ENCODE data around the gene POLG.
"Not testable (repeated sequence)": the region's sequence is repeated elsewhere in the genome, so short reads cannot be mapped to it uniquely, and the experiment has no call there.

The POLG gene

GRCh38 chr15:89293012-89293411 lies 41.6 kb downstream of the POLG start:
- intact Hi-C loops (cut with DNase I; ENCODE audit: low total_unique reads) = no loop called here
- Histone ChIP-seq H3K9me3 (no peaks in the 10 kb centered on the region), H3K4me3 (no peak overlapping the region), H3K27me3 (no peaks in the 10 kb centered on the region), H3K27ac (no peak overlapping the region), H3K36me3 (no peaks in the 10 kb centered on the region), H3K4me1 (no peaks in the 10 kb centered on the region)
- DNase-seq = no peak
- no peak for TF ChIP-seq CTCF (IDR thresholded peaks at IDR 0.05)

- no peak for DNase-seq
- H3K27me3 ChIP-seq = no peaks in the 10 kb centered on the region
- intact Hi-C loops (cut with DNase I; ENCODE audit: low total_unique reads) = no loop called here
- TF ChIP-seq CTCF (IDR thresholded peaks at IDR 0.05) = no peak
- no peak overlapping the region for H3K27ac ChIP-seq
- H3K36me3 ChIP-seq = no peaks in the 10 kb centered on the region
- H3K4me3 ChIP-seq = no peak overlapping the region
- no peaks in the 10 kb centered on the region for H3K4me1 ChIP-seq
- H3K9me3 ChIP-seq = no peaks in the 10 kb centered on the region
These were observed 42.6 kb downstream of the POLG start for GRCh38 chr15:89291934-89292438.

GRCh38 chr15:89283201-89283600 lies 51.4 kb downstream of the POLG start:
- no peak for TF ChIP-seq CTCF (IDR thresholded peaks at IDR 0.05)
- Histone ChIP-seq H3K4me1 (no peaks in the 10 kb centered on the region), H3K27ac (no peak overlapping the region), H3K9me3 (no peaks in the 10 kb centered on the region), H3K4me3 (no peak overlapping the region), H3K27me3 (no peaks in the 10 kb centered on the region), H3K36me3 (no peaks in the 10 kb centered on the region)
- no peak for DNase-seq
- intact Hi-C loops (cut with DNase I; ENCODE audit: low total_unique reads) = no loop called here

GRCh38 chr15:89282631-89283030 lies 52.0 kb downstream of the POLG start:
- H3K9me3 ChIP-seq = no peaks in the 10 kb centered on the region
- DNase-seq = no peak
- no peaks in the 10 kb centered on the region for H3K36me3 ChIP-seq
- no peak for TF ChIP-seq CTCF (IDR thresholded peaks at IDR 0.05)
- no peaks in the 10 kb centered on the region for H3K4me1 ChIP-seq
- H3K27me3 ChIP-seq = no peaks in the 10 kb centered on the region
- no peak overlapping the region for H3K27ac ChIP-seq
- H3K4me3 ChIP-seq = no peak overlapping the region
- intact Hi-C loops (cut with DNase I; ENCODE audit: low total_unique reads) = no loop called here

GRCh38 chr15:89278307-89278706 lies 56.3 kb downstream of the POLG start:
- TF ChIP-seq CTCF (IDR thresholded peaks at IDR 0.05) = no peak
- no peaks in the 10 kb centered on the region for H3K9me3 ChIP-seq

GRCh38 chr15:89277281-89277680 lies 57.3 kb downstream of the POLG start:
- intact Hi-C loops (cut with DNase I; ENCODE audit: low total_unique reads); H3K36me3 ChIP-seq: not testable (repeated sequence)

More at GRCh38 chr15:89278307-89278706, 56.3 kb downstream of the POLG start:
- intact Hi-C loops (cut with DNase I; ENCODE audit: low total_unique reads) = no loop called here
- Histone ChIP-seq H3K27me3 (no peaks in the 10 kb centered on the region), H3K27ac (no peak overlapping the region), H3K4me3 (no peak overlapping the region), H3K4me1 (no peaks in the 10 kb centered on the region), H3K36me3 (no peaks in the 10 kb centered on the region)
- DNase-seq = no peak

More at GRCh38 chr15:89277281-89277680, 57.3 kb downstream of the POLG start:
- H3K9me3 ChIP-seq, H3K27me3 ChIP-seq, H3K27ac ChIP-seq, H3K4me3 ChIP-seq, DNase-seq, H3K4me1 ChIP-seq: not testable (repeated sequence)

All from tibial artery (tissue), 4 donors.